ENCODE measurements around the gene TLL2. TPM values are rescaled to one million over a fixed set of nuclear protein-coding genes. Genes with fewer than 3 reads are reported as not detected.

TLL2 gene
- total and polyA plus RNA-seq, 9 of the 15 experiments (the other 6 are each of a cell fraction or from before 2014, with no cell fraction given), result 0.09 TPM; not detected in 8

- TF ChIP-seq, protein P1, sequence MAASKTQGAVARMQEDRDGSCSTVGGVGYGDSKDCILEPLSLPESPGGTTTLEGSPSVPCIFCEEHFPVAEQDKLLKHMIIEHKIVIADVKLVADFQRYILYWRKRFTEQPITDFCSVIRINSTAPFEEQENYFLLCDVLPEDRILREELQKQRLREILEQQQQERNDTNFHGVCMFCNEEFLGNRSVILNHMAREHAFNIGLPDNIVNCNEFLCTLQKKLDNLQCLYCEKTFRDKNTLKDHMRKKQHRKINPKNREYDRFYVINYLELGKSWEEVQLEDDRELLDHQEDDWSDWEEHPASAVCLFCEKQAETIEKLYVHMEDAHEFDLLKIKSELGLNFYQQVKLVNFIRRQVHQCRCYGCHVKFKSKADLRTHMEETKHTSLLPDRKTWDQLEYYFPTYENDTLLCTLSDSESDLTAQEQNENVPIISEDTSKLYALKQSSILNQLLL (CRISPR knock-in tag; IDR thresholded peaks at IDR 0.05; ENCODE audit: borderline replicate concordance), result no peak
Measured at GRCh38 chr10:96360331-96360730, 153.4 kb downstream of the TLL2 start (continued).

DNA sequence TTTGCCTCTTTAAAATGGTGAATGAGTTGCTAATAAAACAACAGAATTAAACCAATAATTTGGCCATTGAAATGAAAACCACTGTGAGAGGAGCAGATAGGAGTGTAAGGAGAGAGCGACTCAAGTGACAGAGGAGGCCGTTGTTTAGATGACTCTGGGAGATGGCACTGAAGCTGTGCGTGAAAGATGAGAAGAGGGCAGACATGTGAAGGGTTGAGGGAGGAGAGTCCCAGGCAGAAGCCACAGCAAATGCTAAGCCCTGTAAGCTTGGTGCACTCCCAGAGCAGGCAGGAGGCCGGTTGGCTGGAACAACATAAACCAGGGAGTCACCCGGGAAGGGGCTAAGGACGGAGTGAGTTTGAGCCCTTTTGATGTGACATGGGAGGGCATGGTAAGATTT is 154.1 kb downstream of the TLL2 start:
- Histone ChIP-seq H3K9me3 (replicated peaks; ENCODE audit: control insufficient read depth, insufficient read depth, low read depth, low read length) (no peaks in the 10 kb centered on the region), H3K9me1 (ENCODE audit: control insufficient read depth, insufficient read depth, low read length) (no peaks in the 10 kb centered on the region), H3K9ac (ENCODE audit: insufficient read depth in 1 of 2, low read depth in 2 of 2, low read length in 2 of 2) (no peak overlapping the region), H3K36me3 (ENCODE audit: control insufficient read depth, insufficient read depth, low read length) (no peaks in the 10 kb centered on the region), H3K27me3 (ENCODE audit: control insufficient read depth in 2 of 2, insufficient read depth in 2 of 2, low read length in 2 of 2) (peaks cover 0 to 27% of the 10 kb centered on the region in 2 experiments; a peak in 2 of 5 replicates), H3K4me3 (no peak overlapping the region), H3K79me2 (ENCODE audit: control insufficient read depth, insufficient read depth, low read length) (no peaks in the 10 kb centered on the region), H4K20me1 (replicated peaks; ENCODE audit: control insufficient read depth, insufficient read depth, low read length) (no peaks in the 10 kb centered on the region), H3K4me1 (replicated peaks in 1 of 2; ENCODE audit: control insufficient read depth in 2 of 2, insufficient read depth in 2 of 2, low read length in 2 of 2) (no peaks in the 10 kb centered on the region), H3K4me2 (ENCODE audit: insufficient read depth, low read length) (no peak overlapping the region), H3K27ac (ENCODE audit: extremely low read depth, low read depth, low read length) (no peak overlapping the region), H2AFZ (ENCODE audit: low read depth, low read length) (no peak overlapping the region)
- POLR2A ChIA-PET, result no interaction called here
- 0% methylated on average over 5 of the region's 6 CpGs for WGBS (ENCODE audit: insufficient coverage, low coverage, missing lambda C conversion rate)
- no peak for TF ChIP-seq ZNF324 (CRISPR knock-in tag; IDR thresholded peaks at IDR 0.05)
- TF ChIP-seq ZNF217 (CRISPR knock-in tag; IDR thresholded peaks at IDR 0.05), result no peak
- BruUV-seq (replicated peaks), result no TSS peak
- FAIRE-seq (no peak), DNase-seq (ENCODE audit: extremely low read depth in 1 of 4, low spot score in 3 of 4) (no peak), ATAC-seq (no peak)
- in situ Hi-C loops (cut with MboI) (no loop called here), intact Hi-C loops (cut with micrococcal nuclease) (no loop called here)
- CTCF ChIA-PET (ENCODE audit: low intra/inter-chr PET ratio), result no interaction called here

All from K562 (cell line).